Activated CD4-positive, alpha-beta T cell treated with anti-CD3 and anti-CD28 coated beads, Interleukin-2, Interleukin-4, amounts not matched to agents 100 ng/mL and 50 ng/mL, durations not matched to agents 16 hours and 8 hours (primary cell): ENCODE data around the gene QSOX2.
"Not testable (repeated sequence)": the region's sequence is repeated elsewhere in the genome, so short reads cannot be mapped to it uniquely, and the experiment has no call there.

ENCODE experiments used
- DNase-seq: peaks from one replicate; pipeline ENCODE4 v3.0.0-alpha.2; 2020; ENCODE audit warnings: low spot score

The QSOX2 gene

DNA sequence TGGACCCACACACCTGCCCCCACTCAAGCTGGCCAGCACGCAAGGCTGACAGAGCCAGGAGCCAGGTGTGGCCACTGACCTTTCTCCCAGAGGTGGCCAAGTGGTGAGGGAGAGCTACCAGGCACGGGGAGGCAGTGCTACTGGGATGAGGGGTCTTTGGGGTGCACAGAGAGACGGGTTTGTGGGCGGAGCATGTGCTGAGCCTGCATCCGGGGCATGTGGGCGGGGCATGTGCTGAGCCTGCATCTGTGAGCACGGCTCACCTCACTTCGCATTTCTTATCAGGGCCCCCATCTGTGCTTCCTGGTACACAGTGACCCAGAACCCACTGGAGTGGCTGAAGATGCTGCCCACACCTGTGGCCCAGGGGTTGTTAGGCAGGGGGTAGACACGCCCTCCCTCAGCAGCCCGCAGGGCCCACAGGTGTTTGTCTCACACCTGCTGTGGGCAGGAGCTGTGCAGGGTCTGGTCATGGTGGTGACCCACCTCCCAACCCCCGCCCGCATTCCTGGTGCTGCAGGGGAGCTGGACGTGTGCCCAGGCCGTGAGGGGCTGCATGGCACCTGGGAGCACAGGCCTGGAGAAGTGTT, 36.8 kb upstream of the QSOX2 start:
- no peak for DNase-seq

DNA sequence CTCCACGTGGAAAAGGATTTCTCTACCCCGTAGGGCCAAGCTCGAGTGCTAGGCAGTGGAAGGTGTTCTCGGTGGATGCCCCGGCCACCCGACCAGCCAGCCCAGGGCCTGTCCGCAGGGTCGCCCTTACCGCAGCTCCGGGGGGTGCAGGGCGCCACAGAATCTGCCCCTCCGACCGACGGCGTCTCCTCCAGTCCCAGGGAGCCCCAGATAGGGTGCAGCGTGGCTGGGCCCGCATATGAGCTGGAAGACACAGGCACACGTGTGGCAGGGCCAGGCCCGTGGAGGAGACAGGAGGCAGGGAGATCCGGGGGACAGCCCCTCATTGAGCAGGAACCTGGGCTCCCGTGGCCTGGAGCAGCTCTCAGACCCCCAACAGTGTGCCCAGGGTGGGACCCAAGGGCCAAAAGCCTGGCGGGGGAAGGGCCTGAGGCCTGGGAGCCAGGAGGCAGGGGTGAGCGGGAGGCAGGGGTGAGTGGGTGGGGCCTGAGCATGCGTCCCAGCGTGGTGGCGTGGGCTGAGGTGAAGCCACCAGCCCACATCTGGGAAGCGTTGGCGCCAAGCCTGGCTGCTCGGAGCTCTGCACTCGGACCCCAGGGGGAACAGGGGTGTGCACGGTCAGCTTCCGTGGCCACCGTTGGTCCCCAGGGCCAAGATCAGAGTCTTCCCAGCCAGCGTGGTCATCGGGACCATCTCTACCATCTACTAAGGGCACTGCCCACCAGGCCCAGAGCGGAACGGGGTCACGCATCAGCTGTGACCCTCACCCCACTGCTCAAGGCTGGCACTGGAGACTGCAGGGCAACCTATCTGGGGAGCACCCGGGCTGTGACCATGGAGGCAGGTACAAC, 36.0 kb upstream of the QSOX2 start:
- no peak for DNase-seq

DNA sequence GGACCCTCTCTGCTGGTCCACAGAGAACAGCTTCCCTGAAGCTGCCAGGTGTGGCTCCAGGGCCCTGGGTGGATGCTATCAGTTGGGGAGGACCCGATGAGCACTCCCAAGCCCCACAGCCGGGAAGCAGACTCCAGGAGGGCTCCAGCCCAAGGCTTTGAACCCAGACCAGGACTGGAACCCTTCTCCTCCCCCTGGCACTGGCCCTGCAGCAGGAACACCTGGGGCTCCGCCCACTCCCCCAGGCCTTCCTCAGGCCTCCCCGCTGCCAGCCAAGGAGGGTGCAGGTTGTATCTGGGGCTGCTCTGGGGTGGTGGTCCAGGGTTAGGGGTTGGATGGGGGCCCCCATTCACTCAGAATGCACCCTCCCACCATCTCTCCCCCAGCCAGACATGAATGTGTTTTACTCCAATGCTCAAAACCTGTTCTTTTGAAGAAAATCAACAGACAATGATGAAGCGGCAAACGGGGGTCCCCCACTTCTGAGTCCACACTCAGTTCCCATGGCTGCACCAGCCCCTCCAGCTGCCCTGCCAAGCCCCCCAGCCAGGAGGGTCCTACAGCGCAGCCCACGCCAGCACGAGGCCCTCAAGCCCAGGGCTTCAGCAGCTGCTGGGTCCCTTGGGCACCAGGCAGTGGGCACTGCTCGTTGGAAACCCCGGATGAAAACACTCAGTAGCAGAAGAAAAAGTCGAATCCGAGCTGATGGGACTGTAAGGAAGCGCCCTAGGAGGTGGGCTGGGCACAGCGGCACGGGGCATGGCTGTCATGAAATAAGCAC, 35.1 kb upstream of the QSOX2 start:
- no peak for DNase-seq

DNA sequence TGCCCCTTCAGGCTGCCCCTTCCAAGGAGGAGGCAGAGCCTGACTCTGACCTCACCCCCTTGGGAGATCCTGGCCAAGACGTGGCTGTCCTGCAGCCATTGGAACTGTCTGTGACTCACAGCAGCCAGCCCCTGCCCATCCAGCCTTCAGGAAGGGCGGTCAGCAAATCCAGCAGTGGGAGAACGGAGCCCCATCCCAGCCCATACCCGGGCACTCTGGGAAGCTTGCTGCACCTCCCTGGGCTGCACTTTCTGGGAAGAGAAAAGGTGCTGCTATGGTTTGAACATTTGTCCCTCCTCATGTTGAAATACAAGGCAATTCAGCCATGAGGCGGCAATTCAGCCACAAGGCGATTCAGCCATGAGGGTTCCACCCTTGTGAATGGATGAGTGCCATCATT, 33.9 kb upstream of the QSOX2 start:
- no peak for DNase-seq

DNA sequence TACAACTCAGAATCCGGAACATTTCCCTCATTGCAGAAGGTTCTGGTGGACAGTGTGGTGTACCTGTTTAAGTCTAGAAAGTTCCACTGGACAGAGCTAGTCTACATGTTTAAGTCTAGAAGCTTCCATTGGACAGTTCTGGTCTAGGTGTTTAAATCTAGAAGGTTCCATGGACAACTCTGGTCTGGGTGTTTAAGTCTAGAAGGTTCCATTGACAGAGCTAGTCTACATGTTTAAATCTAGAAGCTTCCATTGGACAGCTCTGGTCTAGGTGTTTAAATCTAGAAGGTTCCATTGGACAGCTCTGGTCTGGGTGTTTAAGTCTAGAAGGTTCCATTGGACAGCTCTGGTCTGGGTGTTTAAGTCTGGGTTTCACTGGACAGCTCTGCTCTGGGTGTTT, 33.3 kb upstream of the QSOX2 start:
- DNase-seq: no peak

DNA sequence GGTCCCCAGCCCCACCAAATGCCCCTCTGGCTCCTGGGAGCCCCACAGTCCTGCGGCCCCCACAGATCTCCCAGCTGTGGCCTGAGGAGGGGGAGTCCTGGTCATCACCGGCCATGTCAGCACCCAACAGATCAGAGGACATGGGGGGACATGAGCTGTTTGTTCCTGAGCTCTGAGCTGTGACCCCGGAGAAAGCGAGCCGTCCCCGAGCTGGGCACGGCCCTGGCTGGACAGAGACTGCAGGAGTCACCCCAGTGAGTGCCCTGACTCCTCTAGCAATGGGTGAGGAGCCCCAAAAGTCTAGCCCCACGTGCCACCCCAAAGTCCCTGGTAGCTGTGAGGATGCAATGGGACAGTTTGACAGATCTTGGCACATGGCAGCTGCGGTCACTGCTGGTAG, 32.6 kb upstream of the QSOX2 start:
- no peak for DNase-seq

DNA sequence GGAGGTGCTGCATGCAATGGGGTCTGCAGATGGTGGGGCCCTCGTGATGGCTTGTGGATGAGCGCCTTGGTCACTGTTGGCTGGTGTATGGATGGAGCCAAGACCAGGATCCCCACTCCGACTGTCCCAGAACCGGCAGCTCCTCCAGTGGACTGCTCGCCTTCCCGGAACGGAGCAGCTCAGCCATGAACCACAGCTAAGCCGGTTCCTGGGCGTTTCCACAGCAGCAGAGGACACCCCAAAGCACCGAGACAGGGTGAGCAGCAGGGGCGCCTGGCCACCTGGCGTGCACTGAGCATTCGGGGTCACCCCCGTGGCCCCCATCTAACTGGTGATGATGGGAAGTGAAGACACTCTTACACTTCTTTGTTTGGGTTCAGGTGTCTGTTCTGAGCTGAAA, 32.1 kb upstream of the QSOX2 start:
- DNase-seq: no peak

DNA sequence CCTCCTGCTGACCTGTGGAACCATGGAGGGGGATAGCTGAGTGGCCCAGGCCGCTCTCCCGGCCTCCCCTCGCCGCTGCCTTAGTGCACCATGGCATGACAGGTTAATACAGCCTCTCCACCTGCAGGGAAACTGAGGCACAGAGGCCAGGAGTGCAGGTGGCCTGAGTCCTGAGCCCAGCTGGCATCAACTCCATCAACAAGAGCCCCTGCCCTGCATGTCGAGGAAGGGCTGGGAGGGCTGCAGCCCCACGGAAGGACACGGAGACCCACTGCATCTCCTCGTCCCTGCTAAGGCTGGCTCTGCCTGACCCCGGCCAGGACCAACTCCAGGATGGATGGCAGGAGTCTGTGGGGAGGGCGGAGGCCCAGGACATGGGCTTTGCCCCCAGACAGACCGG, 31.1 kb upstream of the QSOX2 start:
- no peak for DNase-seq

DNA sequence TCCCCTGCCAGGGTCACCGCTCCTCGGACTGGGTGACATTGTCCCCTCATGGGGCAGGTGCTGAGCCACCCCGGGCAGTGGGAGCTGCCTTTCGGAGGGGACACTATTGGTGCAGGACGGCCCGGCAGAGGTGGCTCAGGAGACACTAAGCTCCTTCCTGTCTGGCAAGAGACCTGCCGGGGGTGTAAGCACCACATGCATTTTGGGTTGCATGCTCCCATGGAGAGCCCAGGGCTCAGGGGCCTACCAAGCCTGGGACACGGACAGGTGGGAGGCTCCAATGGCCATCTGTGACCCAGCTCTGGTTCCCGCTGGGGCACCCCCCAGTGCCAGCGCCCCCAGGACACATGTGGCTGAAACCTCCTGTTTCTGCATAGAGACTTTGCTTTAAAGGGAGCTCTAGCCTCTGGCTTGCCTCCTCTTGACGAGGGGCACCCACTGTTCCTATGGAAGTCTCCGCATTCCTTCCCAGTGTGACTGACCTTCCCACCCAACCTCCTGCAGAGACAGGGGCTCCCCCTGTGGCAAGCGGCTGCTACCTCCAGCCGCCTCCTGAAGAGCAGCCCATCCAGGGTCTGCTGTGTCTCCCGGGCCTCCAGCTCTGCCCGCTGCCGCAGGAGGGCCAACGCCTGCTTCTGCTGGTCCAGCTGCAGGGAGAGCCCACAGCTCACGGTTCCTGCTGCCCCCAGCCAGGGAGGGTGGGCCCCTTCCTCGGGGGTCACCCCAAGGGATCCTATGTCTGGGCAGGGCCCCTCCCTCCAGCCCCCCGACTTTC, 30.2 kb upstream of the QSOX2 start:
- DNase-seq: no peak

DNA sequence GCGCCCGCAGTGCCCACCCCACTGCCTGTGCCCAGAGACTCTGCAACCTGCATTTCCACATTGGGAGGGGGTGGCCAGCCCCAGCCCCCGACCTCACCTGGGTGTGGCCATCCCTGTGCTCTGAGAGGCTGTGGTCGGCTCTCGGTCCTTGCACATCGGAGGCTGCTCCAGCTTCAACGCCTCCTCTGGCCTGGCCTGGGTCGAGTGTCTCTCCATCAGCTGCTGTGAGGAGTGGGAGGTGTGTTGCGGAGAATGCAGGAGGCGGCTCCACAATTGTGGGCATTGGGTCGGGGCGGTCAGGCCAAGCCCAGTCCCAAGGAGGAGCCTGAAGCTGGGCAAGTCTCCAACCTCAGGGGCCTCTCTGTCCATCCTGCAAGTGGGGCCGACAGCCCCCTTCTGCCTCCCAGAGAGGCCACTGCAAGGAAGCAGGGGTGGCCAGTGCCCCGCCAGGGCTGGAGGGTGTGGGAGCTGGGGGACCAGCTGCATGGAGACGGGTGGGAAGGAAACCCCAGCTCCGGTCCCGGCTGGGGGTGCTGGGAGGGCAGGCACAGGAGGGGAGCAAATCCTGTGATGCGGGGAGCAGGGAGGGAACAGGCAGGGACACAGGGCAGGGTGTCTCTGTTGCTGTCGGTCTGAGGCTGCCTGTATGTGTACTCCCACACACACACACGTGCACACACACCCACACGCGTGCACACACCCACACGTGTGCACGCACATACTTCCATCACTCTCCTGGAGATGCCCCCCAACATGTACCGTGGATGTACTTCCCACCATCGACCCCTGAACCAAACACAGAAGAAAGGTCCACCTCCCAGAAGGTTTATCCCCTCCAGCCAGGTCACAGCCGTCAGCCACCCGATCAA, 29.4 kb upstream of the QSOX2 start:
- no peak for DNase-seq

DNA sequence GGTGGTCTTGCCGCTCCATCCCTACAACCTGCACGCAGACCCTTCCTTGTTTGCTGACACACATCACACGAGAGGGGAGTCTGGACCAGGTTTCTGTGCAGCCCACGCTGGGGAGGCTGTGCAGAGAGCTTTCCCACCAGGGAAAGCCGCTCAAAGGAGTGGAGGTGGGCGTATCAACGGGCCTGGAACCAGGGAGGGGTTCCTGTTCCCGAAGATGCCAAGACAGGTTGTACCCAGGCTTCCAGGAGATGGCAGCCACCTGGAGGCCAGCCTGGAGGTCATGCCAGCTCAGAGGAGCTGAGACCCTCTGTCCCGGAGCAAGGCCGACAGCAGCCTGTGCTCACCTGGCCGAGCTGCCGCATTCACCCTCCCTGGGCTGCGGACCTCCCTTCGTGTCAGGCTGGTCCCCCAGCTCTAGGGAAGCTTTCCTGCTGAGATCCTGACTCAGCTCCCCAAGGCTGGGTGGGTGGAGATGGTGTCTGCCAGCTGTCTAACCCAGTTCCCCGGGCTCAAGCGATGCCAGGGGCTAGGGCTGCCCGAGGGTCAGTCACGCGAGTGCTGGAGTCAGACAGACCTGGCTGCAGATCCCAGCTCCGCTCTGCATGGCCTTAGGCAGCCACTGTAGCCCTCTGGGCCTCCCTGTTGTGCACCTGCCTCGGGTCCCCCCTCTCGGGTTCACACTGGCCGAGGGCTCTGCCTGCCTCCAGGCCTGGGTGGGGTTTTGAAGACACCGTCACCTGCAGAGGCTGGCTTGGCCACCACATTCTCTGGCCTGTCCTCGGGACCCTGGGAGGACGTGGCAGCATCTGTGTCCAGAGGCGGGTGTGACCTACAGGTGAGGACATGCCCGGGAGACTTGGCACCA, 28.5 kb upstream of the QSOX2 start:
- DNase-seq: no peak

DNA sequence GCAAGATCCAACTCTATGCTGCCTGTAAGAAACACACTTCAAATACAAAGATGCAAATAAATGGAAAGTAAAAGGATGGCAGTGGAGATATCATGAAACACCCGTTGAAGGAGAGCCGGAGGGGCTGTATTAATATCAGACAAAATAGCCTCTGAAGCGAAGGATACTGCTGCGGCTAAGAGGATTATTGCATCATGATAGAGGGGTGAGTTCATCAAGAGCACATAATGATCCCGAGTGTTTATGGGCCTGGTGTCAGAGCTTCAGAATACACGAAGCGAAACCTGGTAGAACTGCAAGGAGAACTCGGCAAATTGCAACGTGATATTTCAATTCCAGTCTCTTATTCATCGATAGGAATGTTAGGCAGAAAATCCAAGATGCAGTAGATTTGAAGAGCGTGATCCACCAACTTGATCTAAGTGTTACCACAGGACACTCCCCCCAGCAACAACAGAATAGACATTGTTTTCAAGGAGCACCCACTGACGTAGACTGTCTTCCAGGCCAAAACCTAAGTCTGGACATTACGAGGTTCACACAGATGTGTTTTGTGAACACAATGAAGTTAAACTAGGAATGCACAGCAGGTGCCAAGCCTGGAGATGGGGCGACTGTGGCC, 27.7 kb upstream of the QSOX2 start:
- DNase-seq: no peak

DNA sequence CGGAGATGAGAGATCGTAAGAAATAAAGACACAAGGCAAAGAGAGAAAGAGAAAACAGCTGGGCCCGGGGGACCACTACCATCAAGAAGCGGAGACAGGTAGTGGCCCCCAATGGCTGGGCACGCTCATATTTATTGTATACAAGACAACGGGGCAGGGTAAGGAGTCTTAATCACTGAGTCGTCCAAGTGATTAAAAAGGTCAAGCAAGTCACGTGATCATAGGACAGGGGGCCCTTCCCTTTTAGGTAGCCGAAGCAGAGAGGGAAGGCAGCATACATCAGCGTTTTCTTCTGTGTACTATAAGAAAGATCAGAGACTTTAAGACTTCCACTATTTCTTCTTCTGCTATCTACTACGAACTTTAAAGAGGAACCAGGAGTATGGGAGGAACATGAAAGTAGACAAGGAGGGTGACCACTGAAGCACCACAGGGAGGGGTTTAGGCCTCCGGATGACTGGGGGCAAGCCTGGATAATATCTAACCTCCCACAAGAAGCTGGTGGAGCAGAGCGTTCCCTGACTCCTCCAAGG, 24.6 kb upstream of the QSOX2 start:
- no peak for DNase-seq

DNA sequence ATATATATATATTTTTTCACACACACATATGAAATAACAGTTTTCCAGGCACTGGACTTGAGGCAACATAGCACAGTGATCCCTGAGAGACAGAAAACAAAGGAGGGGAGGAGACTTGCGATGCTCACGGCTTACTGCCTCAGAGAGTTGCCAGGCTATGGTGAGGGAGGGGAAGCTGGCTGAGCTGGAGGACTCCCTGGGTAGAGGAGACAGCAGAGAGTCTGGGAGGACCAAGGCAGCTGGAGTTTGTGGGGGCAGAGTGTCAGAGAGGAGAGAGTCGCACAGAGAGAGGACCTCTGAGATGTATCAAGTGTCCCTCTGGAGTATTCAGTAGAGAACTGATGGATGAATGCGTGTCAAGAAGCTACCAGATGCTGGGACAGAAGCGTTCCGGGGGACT, 23.1 kb upstream of the QSOX2 start:
- no peak for DNase-seq

DNA sequence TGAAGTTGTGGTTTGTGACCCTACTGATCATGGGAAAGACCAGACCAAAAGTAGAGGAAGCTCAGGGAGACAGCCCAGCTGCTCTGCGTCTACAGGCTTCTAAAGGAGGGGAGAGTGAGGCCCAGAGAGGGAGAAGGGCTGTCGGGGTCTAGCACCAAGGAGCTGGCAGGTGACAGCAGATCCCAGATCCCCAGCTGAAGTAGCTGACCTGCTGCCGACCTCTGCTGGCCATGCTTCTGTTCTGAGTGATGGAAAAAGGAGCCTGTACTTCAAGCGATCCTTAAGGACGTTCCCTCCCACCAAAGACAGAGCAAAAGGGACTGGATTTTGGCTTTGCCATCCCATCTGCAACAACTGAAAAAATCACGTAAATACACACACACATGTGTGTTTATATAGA, 22.7 kb upstream of the QSOX2 start:
- no peak for DNase-seq

DNA sequence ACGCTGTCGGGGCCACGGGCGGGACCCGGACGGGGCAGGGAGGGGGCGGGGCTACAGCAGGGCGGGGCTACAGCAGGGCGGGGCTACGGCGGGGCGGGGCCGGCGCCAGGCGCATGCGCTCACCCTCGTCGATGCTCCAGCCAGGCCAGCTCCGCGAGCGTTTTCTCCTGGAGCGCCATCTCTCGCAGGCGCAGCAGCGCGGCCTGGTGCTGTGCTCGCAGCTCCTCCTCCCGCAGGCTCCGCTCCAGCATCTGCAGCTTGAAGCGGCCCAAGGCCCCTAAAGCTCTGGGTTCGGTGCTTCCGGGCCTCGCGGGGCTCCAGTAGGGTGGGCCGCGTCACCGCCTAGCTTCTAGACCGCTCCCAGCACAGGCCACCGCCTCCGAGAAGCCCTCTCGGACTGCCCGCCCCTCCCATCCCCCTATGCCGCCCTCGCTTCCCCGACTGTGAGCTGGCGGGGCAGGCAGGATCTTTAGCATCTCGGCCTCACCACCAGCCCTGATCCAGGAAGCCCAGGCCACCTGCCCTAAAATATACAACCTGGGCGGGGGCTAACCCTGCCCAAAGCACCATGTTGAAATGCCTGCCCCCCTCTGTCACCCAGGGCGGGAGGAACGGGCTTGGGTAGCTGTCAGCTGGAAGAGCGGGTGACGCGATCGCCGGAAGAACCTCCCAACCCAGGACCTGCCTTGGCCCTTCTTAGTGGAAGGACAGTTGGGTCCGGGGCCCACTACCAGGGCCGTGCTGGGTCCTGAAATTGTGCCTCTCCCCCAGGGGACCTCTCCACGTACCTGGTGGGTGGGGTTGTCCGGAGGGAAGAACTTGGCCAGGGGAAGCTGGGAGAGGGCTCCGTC, 21.9 kb upstream of the QSOX2 start:
- peak; percentile 86 for DNase-seq

DNA sequence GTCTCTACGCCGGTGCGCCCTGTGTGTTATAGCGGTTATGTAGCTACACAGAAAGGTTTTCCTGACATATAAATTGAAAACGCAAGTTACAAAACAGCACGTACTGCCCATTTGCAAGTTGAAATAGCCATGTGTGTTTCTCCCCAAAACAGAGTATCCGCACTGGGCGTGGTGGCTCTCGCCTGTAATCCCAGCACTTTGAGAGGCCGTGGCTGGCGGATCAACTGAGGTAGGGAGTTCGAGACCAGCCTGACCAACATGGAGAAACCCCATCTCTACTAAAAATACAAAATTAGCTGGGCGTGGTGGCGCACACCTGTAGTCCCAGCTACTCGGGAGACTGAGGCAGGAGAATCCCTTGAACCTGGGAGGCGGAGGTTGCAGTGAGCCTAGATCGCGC, 21.0 kb upstream of the QSOX2 start:
- not testable (repeated sequence) for DNase-seq

DNA sequence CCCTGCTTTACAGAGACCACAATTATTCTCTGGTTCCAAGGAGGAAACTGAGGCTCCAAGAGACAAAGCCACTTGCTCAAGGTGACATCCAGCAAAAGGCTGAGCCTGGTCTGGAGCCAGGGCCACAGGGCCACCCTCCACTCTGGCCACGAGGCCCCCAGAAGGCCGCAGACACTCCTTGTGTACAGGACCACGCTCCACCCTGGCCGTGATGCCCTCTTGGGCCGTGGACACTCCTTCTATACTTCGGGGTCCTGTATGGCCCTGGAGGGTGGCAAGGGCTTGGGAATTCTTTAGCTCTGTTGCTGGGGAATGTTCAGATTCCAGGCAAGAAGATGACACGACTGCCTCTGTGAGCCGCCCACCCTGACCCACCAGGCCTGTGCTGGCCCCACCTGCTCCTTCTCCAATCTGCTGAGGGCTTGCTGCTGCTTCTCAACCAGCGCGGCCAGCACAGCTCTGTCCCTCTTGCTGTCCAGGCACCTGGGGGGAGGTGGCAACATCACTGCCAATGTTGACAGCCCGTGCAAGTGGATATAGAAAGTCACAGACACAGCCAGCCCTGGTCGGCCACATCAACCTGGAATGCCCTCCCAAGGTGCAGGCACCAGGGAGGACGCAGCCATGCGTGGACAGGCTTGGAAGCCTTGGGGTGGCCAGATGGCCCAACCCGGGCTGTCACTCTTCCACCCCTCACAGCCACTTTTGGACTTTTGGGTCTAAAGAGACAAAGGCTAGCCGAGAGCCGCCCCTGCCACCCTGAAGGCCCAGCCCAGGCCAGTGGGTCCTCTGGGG, 20.1 kb upstream of the QSOX2 start:
- no peak for DNase-seq
